Stomach (tissue), 4 donors: ENCODE data around the gene HNRNPU.

Experiments used
- EP300 ChIP-seq: sonication (generic); formaldehyde crosslinking; IDR thresholded peaks from one replicate; pipeline ENCODE4 v1.6.1; 2017; ENCODE audit warnings: antibody characterized with exemption
- POLR2AphosphoS5 ChIP-seq, 3 donors: sonication (generic); formaldehyde crosslinking; IDR thresholded peaks; one replicate each; pipeline ENCODE4 v1.6.1; 2016; ENCODE audit warnings: antibody characterized with exemption in 3 of 3
- TF ChIP-seq, protein P1 (sequence below), 7 experiments: fragments of 450-650 bp in 4 of 7; fragments of 200-600 bp in 3 of 7; sonication (generic) in 3 of 7; IDR thresholded peaks; one replicate each; pipeline ENCODE4 v1.5.1; 2016 to 2019; ENCODE audit warnings: antibody characterized with exemption in 7 of 7, control low read depth in 2 of 7, mild to moderate bottlenecking in 1 of 7

DNA sequence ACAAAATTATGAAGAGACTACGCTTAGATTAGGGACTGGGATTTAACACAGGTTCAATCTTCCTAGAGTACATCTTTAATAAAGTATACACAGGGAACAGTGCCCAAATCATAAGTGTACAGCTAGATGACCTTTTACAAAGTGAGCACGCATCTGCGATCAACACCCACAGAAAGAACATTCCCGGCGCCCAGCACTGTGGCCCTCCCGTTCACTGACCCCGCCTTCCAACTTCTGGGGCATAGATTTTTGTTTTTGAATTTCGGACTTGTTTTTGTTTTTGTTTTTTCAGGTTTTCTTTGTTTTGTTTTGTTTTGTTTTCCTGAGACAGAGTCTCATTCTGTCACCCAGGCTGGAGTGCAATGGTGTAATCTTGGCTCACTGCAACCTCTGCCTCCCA is 59.5 kb downstream of the HNRNPU start:
- TF ChIP-seq, protein P1, sequence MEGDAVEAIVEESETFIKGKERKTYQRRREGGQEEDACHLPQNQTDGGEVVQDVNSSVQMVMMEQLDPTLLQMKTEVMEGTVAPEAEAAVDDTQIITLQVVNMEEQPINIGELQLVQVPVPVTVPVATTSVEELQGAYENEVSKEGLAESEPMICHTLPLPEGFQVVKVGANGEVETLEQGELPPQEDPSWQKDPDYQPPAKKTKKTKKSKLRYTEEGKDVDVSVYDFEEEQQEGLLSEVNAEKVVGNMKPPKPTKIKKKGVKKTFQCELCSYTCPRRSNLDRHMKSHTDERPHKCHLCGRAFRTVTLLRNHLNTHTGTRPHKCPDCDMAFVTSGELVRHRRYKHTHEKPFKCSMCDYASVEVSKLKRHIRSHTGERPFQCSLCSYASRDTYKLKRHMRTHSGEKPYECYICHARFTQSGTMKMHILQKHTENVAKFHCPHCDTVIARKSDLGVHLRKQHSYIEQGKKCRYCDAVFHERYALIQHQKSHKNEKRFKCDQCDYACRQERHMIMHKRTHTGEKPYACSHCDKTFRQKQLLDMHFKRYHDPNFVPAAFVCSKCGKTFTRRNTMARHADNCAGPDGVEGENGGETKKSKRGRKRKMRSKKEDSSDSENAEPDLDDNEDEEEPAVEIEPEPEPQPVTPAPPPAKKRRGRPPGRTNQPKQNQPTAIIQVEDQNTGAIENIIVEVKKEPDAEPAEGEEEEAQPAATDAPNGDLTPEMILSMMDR (IDR thresholded peaks at IDR 0.05), result no peak
- no peak for TF ChIP-seq POLR2AphosphoS5 (IDR thresholded peaks at IDR 0.05)
- TF ChIP-seq EP300, result no peak
